Thymus (tissue), 11 donors: ENCODE results near the gene RETREG3. TPM values are rescaled to one million over a fixed set of nuclear protein-coding genes. Genes with fewer than 3 reads are reported as not detected.
A peak's percentile ranks its signal among the peaks of the same experiment; 100 is the strongest.

Source experiments
- DNase-seq, 9 donors: peaks; one replicate each; pipeline ENCODE4 v3.0.0-alpha.2; 2013; ENCODE audit warnings: low spot score in 9 of 9, low read depth in 6 of 9, missing footprints in 1 of 9
- H3K27ac ChIP-seq, 2 donors: one replicate each; pipeline ENCODE4 v1.5.1; 2013; ENCODE audit warnings: control low read depth in 1 of 2, low read depth in 1 of 2, low read length in 1 of 2, mild to moderate bottlenecking in 1 of 2, moderate library complexity in 1 of 2
- H3K27me3 ChIP-seq, 2 donors: one replicate each; pipeline ENCODE4 v1.5.1; 2013; ENCODE audit warnings: low read length in 1 of 2; ENCODE audit not compliant: control insufficient read depth in 2 of 2, insufficient read depth in 1 of 2
- H3K36me3 ChIP-seq, 2 donors: one replicate each; pipeline ENCODE4 v1.5.1; 2013; ENCODE audit warnings: low read length in 1 of 2, mild to moderate bottlenecking in 1 of 2, moderate library complexity in 1 of 2; ENCODE audit not compliant: control insufficient read depth in 2 of 2, insufficient read depth in 2 of 2
- H3K4me1 ChIP-seq, 2 donors: one replicate each; pipeline ENCODE4 v1.5.1; 2013; ENCODE audit warnings: low read length in 2 of 2; ENCODE audit not compliant: control insufficient read depth in 2 of 2, insufficient read depth in 2 of 2
- H3K4me3 ChIP-seq, 2 donors: one replicate each; pipeline ENCODE4 v1.5.1; 2013; ENCODE audit warnings: low read length in 2 of 2, control low read depth in 1 of 2, mild to moderate bottlenecking in 1 of 2
- H3K9me3 ChIP-seq, 2 donors: one replicate each; pipeline ENCODE4 v1.5.1; 2013; ENCODE audit warnings: low read length in 1 of 2, mild to moderate bottlenecking in 1 of 2; ENCODE audit not compliant: control insufficient read depth in 2 of 2, insufficient read depth in 1 of 2
- WGBS: extraction: QIAGEN DNeasy Blood & Tissue Kit; methylation state at CpG from one replicate; pipeline ENCODE4 v1.1.7; 2013; 5-methylcytosine and 5-hydroxymethylcytosine counted together
- polyA plus RNA-seq: library from polyadenylated mRNA; stranded (reverse); fragments of 200-250 nt; gene quantifications from one replicate; pipeline ENCODE4 v1.2.3, GENCODE V29; 2013
- total RNA-seq: library from RNA; stranded (reverse); fragments of 120-200 nt; gene quantifications from one replicate; pipeline ENCODE4 v1.2.4, GENCODE V29; 2013
- donor health status: healthy.

The RETREG3 gene
- total and polyA plus RNA-seq, 2 donors: 33.7 to 40.0 TPM

GRCh38 chr17:42535155-42536047 lies 73.8 kb downstream of the RETREG3 start:
- peak overlapping the region; percentile 61 to 69 for H3K27ac ChIP-seq
- H3K27me3 ChIP-seq: no peaks in the 10 kb centered on the region
- H3K4me3 ChIP-seq: peak overlapping the region; percentile 55 to 88
- 52% methylated on average over 26 of the region's 26 CpGs for WGBS
- peaks cover 21 to 37% of the 10 kb centered on the region in 2 donors for H3K4me1 ChIP-seq
- H3K36me3 ChIP-seq: peaks cover 0 to 11% of the 10 kb centered on the region in 2 donors
- peaks cover 0 to 4% of the 10 kb centered on the region in 2 donors for H3K9me3 ChIP-seq
- DNase-seq: no peak

- Histone ChIP-seq H3K27ac (peak overlapping the region in 1 of 2 donors; percentile 36), H3K36me3 (no peaks in the 10 kb centered on the region), H3K4me1 (peaks cover 25 to 55% of the 10 kb centered on the region in 2 donors), H3K9me3 (peaks cover 0 to 3% of the 10 kb centered on the region in 2 donors), H3K4me3 (peak overlapping the region; percentile 36 to 56), H3K27me3 (no peaks in the 10 kb centered on the region)
- WGBS: 15% methylated on average over 60 of the region's 60 CpGs
- DNase-seq: peak in 2 of 9 donors; percentile 35 to 65
Observed at GRCh38 chr17:42531455-42532354, 77.5 kb downstream of the RETREG3 start.

- no peak overlapping the region for H3K4me3 ChIP-seq
- H3K27me3 ChIP-seq: no peaks in the 10 kb centered on the region
- peak overlapping the region in 1 of 2 donors; percentile 95 for H3K27ac ChIP-seq
- 92% methylated on average over 2 of the region's 2 CpGs for WGBS
- H3K4me1 ChIP-seq: peaks cover 23 to 52% of the 10 kb centered on the region in 2 donors
- H3K36me3 ChIP-seq: no peaks in the 10 kb centered on the region
- DNase-seq: peak in 1 of 9 donors; percentile 29
- no peaks in the 10 kb centered on the region for H3K9me3 ChIP-seq
Observed at GRCh38 chr17:42530952-42531454, 78.2 kb downstream of the RETREG3 start.

Other genes with a start within 250 kb of the RETREG3 start
- 69.2 TPM for gene STAT3, start 220.9 kb downstream of the RETREG3 start, total RNA-seq
- gene STAT3, start 220.9 kb downstream of the RETREG3 start, polyA plus RNA-seq: 57.6 TPM
- 16.4 TPM for gene CAVIN1, start 186.1 kb downstream of the RETREG3 start, total RNA-seq
- gene CAVIN1, start 186.1 kb downstream of the RETREG3 start, polyA plus RNA-seq: 47.0 TPM
- gene ATP6V0A1, start 150.5 kb downstream of the RETREG3 start, total RNA-seq: 15.4 TPM
- gene ATP6V0A1, start 150.5 kb downstream of the RETREG3 start, polyA plus RNA-seq: 47.7 TPM
- 10.0 TPM for gene NAGLU, start 73.1 kb downstream of the RETREG3 start, total RNA-seq
- gene NAGLU, start 73.1 kb downstream of the RETREG3 start, polyA plus RNA-seq: 33.6 TPM
- gene HSD17B1, start 56.5 kb downstream of the RETREG3 start, total RNA-seq: 1.1 TPM
- gene HSD17B1, start 56.5 kb downstream of the RETREG3 start, polyA plus RNA-seq: 6.1 TPM
- 20.7 TPM for gene COASY, start 47.2 kb downstream of the RETREG3 start, total RNA-seq
- gene COASY, start 47.2 kb downstream of the RETREG3 start, polyA plus RNA-seq: 89.3 TPM
- 29.3 TPM for gene MLX, start 42.3 kb downstream of the RETREG3 start, total RNA-seq
- gene MLX, start 42.3 kb downstream of the RETREG3 start, polyA plus RNA-seq: 45.2 TPM
- gene PSMC3IP, start 31.6 kb downstream of the RETREG3 start, total RNA-seq: 7.2 TPM
- 5.1 TPM for gene PSMC3IP, start 31.6 kb downstream of the RETREG3 start, polyA plus RNA-seq
- gene TUBG1, start 309 bp upstream of the RETREG3 start, total RNA-seq: 24.1 TPM
- gene TUBG1, start 309 bp upstream of the RETREG3 start, polyA plus RNA-seq: 11.4 TPM
- 3.0 TPM for gene TUBG2, start 49.9 kb upstream of the RETREG3 start, total RNA-seq
- gene TUBG2, start 49.9 kb upstream of the RETREG3 start, polyA plus RNA-seq: 11.3 TPM
- gene PLEKHH3, start 67.6 kb upstream of the RETREG3 start, total RNA-seq: 8.2 TPM
- 20.3 TPM for gene PLEKHH3, start 67.6 kb upstream of the RETREG3 start, polyA plus RNA-seq
- gene CCR10, start 72.5 kb upstream of the RETREG3 start, total RNA-seq: 0.80 TPM
- 1.2 TPM for gene CCR10, start 72.5 kb upstream of the RETREG3 start, polyA plus RNA-seq
- 0.76 TPM for gene CNTNAP1, start 73.2 kb upstream of the RETREG3 start, total RNA-seq
- gene CNTNAP1, start 73.2 kb upstream of the RETREG3 start, polyA plus RNA-seq: 2.1 TPM
- gene EZH1, start 135.7 kb upstream of the RETREG3 start, total RNA-seq: 18.5 TPM
- 38.8 TPM for gene EZH1, start 135.7 kb upstream of the RETREG3 start, polyA plus RNA-seq
- 8.4 TPM for gene RAMP2, start 151.9 kb upstream of the RETREG3 start, total RNA-seq
- 22.1 TPM for gene RAMP2, start 151.9 kb upstream of the RETREG3 start, polyA plus RNA-seq
- gene VPS25, start 164.1 kb upstream of the RETREG3 start, total RNA-seq: 75.0 TPM
- 58.3 TPM for gene VPS25, start 164.1 kb upstream of the RETREG3 start, polyA plus RNA-seq
- 0.05 TPM for gene WNK4, start 171.2 kb upstream of the RETREG3 start, total RNA-seq
- 0.11 TPM for gene WNK4, start 171.2 kb upstream of the RETREG3 start, polyA plus RNA-seq
- 72.4 TPM for gene COA3, start 189.3 kb upstream of the RETREG3 start, total RNA-seq
- 95.5 TPM for gene COA3, start 189.3 kb upstream of the RETREG3 start, polyA plus RNA-seq
- gene CNTD1, start 189.5 kb upstream of the RETREG3 start, total RNA-seq: 0.09 TPM
- 0.32 TPM for gene CNTD1, start 189.5 kb upstream of the RETREG3 start, polyA plus RNA-seq
- 67.0 TPM for gene BECN1, start 214.9 kb upstream of the RETREG3 start, total RNA-seq
- 79.5 TPM for gene BECN1, start 214.9 kb upstream of the RETREG3 start, polyA plus RNA-seq
- gene PSME3, start 224.0 kb upstream of the RETREG3 start, total RNA-seq: 43.9 TPM
- gene PSME3, start 224.0 kb upstream of the RETREG3 start, polyA plus RNA-seq: 35.0 TPM
- 0.28 TPM for gene AOC2, start 235.2 kb upstream of the RETREG3 start, total RNA-seq
- gene AOC2, start 235.2 kb upstream of the RETREG3 start, polyA plus RNA-seq: 1.1 TPM
- gene AOC3, start 241.8 kb upstream of the RETREG3 start, total RNA-seq: 1.2 TPM
- 16.0 TPM for gene AOC3, start 241.8 kb upstream of the RETREG3 start, polyA plus RNA-seq